ENCODE results near the gene LDLRAD4.

GRCh38 chr18:13336841-13337240 is 118.3 kb downstream of the LDLRAD4 start:
- no peak for TF ChIP-seq STAT1 (IDR thresholded peaks at IDR 0.05; ENCODE audit: unreplicated experiment)
- no peak for TF ChIP-seq CTCF (conservative IDR thresholded peaks at IDR 0.05; ENCODE audit: low read depth in 2 of 2)
- TF ChIP-seq ZNF331 (CRISPR knock-in tag; IDR thresholded peaks at IDR 0.05; ENCODE audit: low read depth), result no peak
- no peak for TF ChIP-seq EZH2 (IDR thresholded peaks at IDR 0.05; ENCODE audit: low read depth, unreplicated experiment)
- TF ChIP-seq POLR2AphosphoS5 (IDR thresholded peaks at IDR 0.05; ENCODE audit: low read depth), result no peak
- TF ChIP-seq JUNB (IDR thresholded peaks at IDR 0.05; ENCODE audit: unreplicated experiment), result no peak
- no peak for TF ChIP-seq EZH2phosphoT487 (IDR thresholded peaks at IDR 0.05; ENCODE audit: unreplicated experiment)
- no peak for TF ChIP-seq NANOG (IDR thresholded peaks at IDR 0.05; ENCODE audit: borderline replicate concordance)
- TF ChIP-seq CREB1 (CRISPR knock-in tag; IDR thresholded peaks at IDR 0.05; ENCODE audit: low read depth), result no peak

Data from GM23338 (cell line).